Kidney (tissue), 14 donors: ENCODE data around the gene KRT75. TPM values are rescaled to one million over a fixed set of nuclear protein-coding genes. Genes with fewer than 3 reads are reported as not detected.

Experiments used
- DNase-seq, 5 donors: peaks; one replicate each; pipeline ENCODE4 v3.0.0-alpha.2; 2013 to 2020
- FAIRE-seq: peaks from 2 replicates; lab custom pipeline; 2012; peaks lifted over from hg19 to GRCh38; lab: Jason Lieb, UNC
- H3K27ac ChIP-seq, 2 donors: one replicate each; pipeline ENCODE4 v1.7.0; 2013; ENCODE audit warnings: low read depth in 2 of 2, low read length in 2 of 2, inconsistent platforms in 1 of 2
- H3K27me3 ChIP-seq: one replicate; pipeline ENCODE4 v1.7.1; 2013; ENCODE audit warnings: low read length, inconsistent platforms; ENCODE audit not compliant: control insufficient read depth, insufficient read depth
- H3K36me3 ChIP-seq, 3 donors: one replicate each; pipeline versions ENCODE4 v1.7.0 to v1.7.1; 2013; ENCODE audit warnings: low read length in 3 of 3, control low read depth in 1 of 3, inconsistent platforms in 1 of 3; ENCODE audit not compliant: insufficient read depth in 3 of 3, control insufficient read depth in 2 of 3
- H3K4me1 ChIP-seq, 3 donors: one replicate each; pipeline versions ENCODE4 v1.7.0 to v1.7.1; 2013; ENCODE audit warnings: low read length in 3 of 3, inconsistent platforms in 1 of 3, low read depth in 1 of 3; ENCODE audit not compliant: control insufficient read depth in 2 of 3, insufficient read depth in 2 of 3
- H3K4me3 ChIP-seq, 3 donors: one replicate each; pipeline versions ENCODE4 v1.7.0 to v1.8.1; 2013; ENCODE audit warnings: low read length in 3 of 3, control low read depth in 1 of 3, inconsistent platforms in 1 of 3
- H3K9ac ChIP-seq, 3 donors: one replicate each; pipeline versions ENCODE4 v1.7.0 to v1.7.1; 2013; ENCODE audit warnings: low read length in 3 of 3, control low read depth in 1 of 3, inconsistent platforms in 1 of 3
- H3K9me3 ChIP-seq, 3 donors: one replicate each; pipeline versions ENCODE4 v1.7.0 to v1.7.1; 2013; ENCODE audit warnings: low read length in 3 of 3, control low read depth in 1 of 3, inconsistent platforms in 1 of 3; ENCODE audit not compliant: control insufficient read depth in 2 of 3, insufficient read depth in 1 of 3
- CTCF ChIP-seq: IDR thresholded peaks from 3 replicates; pipeline ENCODE4 v1.5.1; 2012; ENCODE audit warnings: mild to moderate bottlenecking, moderate library complexity, borderline replicate concordance; ENCODE audit not compliant: insufficient read depth; ENCODE audit errors: extremely low read depth
- intact Hi-C: fragments of 100-400 bp; cut with DNase I; formaldehyde crosslinking; loops from one replicate; pipeline ENCODE4 v1.11.1; 2022
- polyA plus RNA-seq: library from polyadenylated mRNA; stranded (reverse); fragments of 350-450 nt; fragmentation: Illumina TruSeq; extraction: RNeasy Lipid Tissue Mini Kit (QIAGEN cat#74804); gene quantifications from one replicate; pipeline ENCODE4 v1.2.3, GENCODE V29; 2014; ENCODE audit warnings: low read depth, low replicate concordance; ENCODE audit not compliant: insufficient read depth
- total RNA-seq: library from RNA; stranded (reverse); fragmentation: NEBNext Ultra II Directional; extraction: Animal tissue kit (Norgen Biotek cat#: 25700); gene quantifications from one replicate; pipeline ENCODE4 v1.2.1, GENCODE V29; 2021
- donor health status: control.
- donor health status: control.
- donor health status: control.
- donor health status: control.
- donor health status: control.
- donor health status: DM: yes; HTN: yes; CAD: no.
- donor health status: Normal renal cell carcinoma (clear cell type).

The KRT75 gene
- total and polyA plus RNA-seq, 2 donors from 2014 or later: not detected

GRCh38 chr12:52383331-52383730 is 50.8 kb downstream of the KRT75 start:
- DNase-seq (peak in 1 of 5 donors; percentile 28), FAIRE-seq (no peak)
- Histone ChIP-seq H3K9ac (no peak overlapping the region), H3K9me3 (no peaks in the 10 kb centered on the region), H3K4me3 (no peak overlapping the region), H3K27ac (no peak overlapping the region), H3K27me3 (no peaks in the 10 kb centered on the region), H3K4me1 (no peaks in the 10 kb centered on the region), H3K36me3 (no peaks in the 10 kb centered on the region)
- intact Hi-C loops: loop anchor here (10.0 kb wide), 1 partner anchor 121 kb away; no protein-coding TSS in a partner anchor
- no peak for TF ChIP-seq CTCF

DNA sequence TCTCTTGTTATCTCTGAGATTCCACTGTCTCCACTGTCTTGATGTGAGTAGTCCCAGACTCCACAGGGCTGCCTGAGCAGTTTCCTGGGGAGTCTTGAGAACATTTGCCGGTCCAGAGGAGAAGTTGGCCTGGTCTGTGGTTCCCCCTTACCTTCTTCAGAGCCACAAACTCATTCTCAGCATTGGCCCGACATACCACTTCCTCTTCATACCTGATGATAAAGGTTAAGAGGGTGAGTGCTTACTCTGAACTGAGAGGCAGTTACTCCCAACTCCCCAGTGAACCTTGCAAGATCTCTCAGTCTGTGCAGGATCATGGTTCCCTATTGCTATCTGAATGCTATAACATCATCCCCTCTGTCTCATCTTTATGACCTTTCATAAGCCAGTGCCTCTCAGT is 51.3 kb downstream of the KRT75 start:
- H3K4me3 ChIP-seq: no peak overlapping the region
- intact Hi-C loops: loop anchor here (10.0 kb wide), 1 partner anchor 122 kb away; no protein-coding TSS in a partner anchor
- H3K4me1 ChIP-seq: no peaks in the 10 kb centered on the region
- no peak for TF ChIP-seq CTCF
- no peak for DNase-seq
- no peaks in the 10 kb centered on the region for H3K27me3 ChIP-seq
- H3K9me3 ChIP-seq: no peaks in the 10 kb centered on the region
- H3K27ac ChIP-seq: no peak overlapping the region
- no peaks in the 10 kb centered on the region for H3K36me3 ChIP-seq
- H3K9ac ChIP-seq: no peak overlapping the region
- FAIRE-seq: no peak

- Histone ChIP-seq H3K9me3 (no peaks in the 10 kb centered on the region), H3K4me3 (no peak overlapping the region), H3K27me3 (no peaks in the 10 kb centered on the region), H3K9ac (no peak overlapping the region), H3K27ac (no peak overlapping the region), H3K4me1 (no peaks in the 10 kb centered on the region), H3K36me3 (no peaks in the 10 kb centered on the region)
- no peak for FAIRE-seq
- DNase-seq: no peak
- intact Hi-C loops: loop anchor here (10.0 kb wide), 1 partner anchor 124 kb away; no protein-coding TSS in a partner anchor
- no peak for TF ChIP-seq CTCF
Observed at GRCh38 chr12:52381206-52381605, 53.0 kb downstream of the KRT75 start.

DNA sequence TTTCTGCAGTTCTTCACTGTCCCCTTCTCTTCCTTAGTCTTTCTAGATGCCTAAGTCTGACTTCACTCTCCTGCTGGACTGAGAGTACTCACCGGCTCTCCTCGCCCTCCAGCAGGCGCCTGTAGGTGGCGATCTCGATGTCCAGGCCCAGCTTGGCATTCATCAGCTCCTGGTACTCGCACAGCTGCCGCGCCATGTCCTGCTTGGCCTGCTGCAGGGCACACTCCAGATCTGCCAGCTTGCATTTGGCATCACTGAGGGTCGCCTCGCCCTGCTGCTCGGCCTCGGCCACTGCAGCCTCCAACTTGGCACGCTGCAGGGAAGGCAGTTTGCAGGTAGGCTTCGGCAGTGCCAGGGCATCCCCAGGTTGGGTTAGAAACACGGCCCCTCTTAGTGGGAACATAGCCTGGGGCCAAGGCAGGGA is 53.9 kb downstream of the KRT75 start:
- H3K4me3 ChIP-seq: no peak overlapping the region
- DNase-seq (peak in 2 of 5 donors; percentile 40 to 50), FAIRE-seq (no peak)
- H3K9ac ChIP-seq: no peak overlapping the region
- no peak overlapping the region for H3K27ac ChIP-seq
- H3K9me3 ChIP-seq: no peaks in the 10 kb centered on the region
- peak; percentile 29 for TF ChIP-seq CTCF
- H3K4me1 ChIP-seq: no peaks in the 10 kb centered on the region
- H3K27me3 ChIP-seq: no peaks in the 10 kb centered on the region
- H3K36me3 ChIP-seq: no peaks in the 10 kb centered on the region
- intact Hi-C loops: loop anchor here (10.0 kb wide), 1 partner anchor 125 kb away; no protein-coding TSS in a partner anchor
